Activated T-helper 9 cell treated with anti-CD3 and anti-CD28 coated beads, Interleukin-2, amount 50 U/mL, for 16 hours (primary cell): Measurements from ENCODE around the gene REXO1.
A peak's percentile ranks its signal among the peaks of the same experiment; 100 is the strongest.

Experiments
- DNase-seq: peaks from one replicate; pipeline ENCODE4 v3.0.0-alpha.2; 2020; ENCODE audit warnings: low read depth

Gene REXO1

DNA sequence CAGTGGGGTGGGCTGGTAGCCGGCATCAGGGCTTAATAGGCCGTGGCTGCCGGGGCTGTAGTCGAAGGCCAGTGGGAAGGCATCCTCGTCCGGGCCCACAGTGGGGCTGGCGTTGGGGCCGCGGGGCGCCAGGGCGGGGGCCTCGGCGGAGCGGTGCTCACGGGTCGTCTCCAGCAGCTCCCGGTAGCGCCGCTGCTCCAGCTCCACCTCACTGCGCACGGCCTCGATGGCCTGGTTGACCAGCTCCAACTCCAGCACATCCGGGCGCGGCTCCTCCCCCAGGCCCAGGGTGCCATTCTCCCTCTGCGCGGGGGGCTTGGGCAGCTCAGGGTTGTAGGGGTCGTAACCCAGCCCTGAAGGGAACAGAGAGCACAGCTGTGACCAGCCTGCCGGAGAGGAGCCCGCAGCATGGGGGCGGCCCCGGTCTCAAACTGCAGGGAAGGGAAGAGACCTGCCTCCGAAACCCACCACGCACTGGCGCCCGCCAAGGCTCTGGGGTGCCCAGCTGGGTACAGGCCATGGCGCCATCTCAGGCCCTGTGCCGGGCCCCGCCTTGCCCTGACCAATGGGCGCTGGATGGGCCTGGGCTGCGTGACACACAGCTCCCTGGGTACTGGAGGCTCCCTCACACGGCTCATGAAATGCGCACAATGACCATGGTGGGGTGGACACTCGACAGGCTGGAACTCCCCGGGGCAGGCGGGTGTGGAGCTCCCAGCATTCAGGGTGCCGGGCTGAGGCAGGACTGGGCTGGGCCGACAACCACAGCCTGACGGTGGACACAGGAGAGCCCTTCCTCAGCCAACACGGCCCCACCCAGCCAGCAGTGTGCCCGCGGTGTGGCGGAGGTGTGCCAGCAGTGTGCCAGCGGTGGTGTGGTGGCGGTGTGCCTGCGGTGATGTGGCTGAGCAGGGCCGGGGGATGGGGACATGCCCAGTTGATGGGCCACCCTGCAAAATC, 19.7 kb downstream of the REXO1 start:
- DNase-seq, result no peak

DNA sequence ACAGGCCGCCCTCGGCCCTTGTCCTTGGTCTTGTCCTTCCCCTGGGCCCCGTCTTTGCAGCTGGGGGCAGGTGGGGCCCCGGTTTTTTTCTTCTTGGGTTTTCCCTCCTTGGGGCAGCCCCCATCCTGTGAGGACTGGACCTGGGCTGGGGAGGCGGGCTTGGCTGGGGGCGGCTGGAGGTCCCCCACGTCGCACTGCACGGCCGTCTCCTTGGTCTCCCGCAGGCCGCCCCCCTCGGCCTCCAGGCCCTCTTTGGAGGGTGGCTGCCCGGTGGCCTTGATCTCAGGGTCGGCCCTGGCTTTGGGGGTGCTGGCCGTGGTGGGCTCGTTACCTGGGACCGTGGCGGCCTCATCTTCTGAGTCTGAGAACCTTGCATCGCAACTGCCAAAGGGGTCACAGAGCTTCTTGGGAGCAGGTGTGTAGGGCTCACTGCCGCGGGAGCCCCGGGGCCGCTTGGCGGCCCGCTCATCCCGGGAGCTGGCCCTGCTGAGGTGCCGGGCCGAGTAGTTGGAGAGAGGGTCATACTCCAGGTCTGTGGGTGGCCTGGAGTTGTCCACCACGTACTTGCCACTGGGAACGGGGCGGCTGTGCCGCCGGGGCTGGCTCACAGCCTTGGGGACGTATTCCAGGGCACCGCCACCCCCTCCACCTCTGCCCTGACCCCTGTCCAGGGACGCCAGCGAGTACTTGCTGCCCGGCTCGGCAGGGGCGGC, 20.6 kb downstream of the REXO1 start:
- DNase-seq, result no peak

DNA sequence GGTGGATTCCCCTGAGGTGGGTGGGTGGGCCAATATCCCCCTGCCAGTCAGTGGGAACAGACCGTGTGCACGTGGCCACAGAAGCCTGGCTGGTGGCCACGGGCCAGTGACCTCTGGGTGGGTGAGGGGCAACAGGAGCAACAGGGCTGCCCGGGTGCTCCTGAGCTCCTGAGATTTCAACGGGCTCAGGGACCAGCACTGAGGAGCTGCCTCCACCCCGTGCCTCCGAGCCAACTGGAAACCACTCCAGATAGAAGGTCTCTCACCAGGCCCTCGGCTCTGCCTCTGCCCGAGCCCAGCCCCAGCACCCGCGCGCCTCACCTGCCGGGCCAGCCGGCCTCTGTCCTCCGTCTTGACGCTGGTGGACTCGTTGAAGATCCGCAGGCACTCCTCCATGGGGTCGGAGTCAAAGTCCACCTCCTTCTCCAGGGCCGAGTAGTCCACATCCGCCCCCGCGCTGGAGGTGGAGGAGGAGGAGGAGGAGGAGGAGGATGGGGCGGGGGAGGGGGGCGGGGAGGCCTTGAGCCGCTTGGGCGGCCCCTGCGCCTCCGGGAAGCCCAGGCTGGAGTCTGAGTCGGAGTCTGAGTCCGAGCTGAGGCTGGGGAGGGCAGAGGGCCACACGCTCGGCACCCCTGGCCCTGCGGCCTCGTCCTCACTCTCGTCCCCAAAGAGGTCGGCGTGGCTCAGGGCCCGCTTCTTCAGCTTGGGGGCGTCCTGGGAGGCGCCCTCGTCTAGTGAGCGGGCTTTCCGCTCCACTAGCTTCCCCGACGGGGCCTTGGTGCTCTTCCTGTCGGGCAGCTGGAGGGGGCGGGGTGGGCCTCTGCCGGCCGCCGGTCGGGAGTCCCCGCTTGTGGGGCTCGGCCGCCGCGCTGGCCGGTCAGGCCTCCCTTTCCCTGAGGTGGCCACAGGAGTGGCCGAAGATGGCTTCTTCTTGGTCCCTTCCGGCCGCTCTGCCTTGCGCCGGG, 21.4 kb downstream of the REXO1 start:
- DNase-seq, result no peak

DNA sequence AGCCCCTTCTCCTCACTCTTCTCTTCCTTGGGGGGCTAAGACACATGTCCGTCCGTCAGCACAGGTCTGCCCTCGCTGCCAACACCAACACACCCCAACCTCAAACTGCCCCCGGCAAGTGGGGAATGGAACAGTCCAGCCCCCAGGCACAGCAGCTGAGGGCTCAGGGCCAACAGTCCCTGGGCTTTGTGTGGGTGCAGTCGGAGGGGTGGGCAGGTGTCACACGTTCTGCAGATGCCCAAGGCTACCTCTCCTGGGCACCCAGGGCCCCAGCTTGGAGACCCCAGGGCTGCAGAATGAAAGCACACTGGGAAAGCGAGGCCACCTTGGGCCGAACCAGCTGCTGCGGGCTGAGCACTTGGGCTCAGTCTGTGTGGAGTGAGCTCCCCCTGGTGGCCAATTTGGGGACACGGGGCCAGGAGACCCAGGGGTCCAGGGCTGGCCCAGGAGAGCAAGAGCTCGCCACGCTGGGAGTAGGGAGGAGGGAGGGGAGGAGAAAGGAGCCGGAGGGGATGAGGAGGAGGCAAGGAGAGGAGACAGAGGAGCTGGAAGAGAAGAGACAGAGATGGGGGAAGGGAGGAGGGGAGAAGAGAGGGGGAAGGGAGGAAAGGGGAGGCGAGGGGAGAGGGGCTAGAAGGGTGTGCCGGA, 22.2 kb downstream of the REXO1 start:
- DNase-seq, result peak; percentile 67

DNA sequence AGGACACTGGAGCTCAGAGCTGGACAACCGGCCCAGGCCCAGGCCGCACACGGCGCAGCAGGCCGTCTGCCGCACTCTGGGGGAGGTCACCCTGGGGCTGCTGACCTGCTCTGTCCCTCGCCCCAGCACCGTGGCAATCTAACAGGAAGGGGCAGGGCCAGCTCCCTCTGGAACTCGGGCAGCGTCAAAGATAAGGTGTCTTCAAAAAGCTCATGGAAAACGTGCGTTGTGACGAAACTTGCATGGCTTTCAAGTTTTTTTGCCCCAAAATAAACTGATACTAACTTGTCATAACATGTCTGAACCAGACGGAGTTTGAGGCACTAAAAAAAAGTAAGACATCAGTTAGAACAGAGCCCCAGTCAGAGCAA, 24.0 kb downstream of the REXO1 start:
- no peak for DNase-seq

DNA sequence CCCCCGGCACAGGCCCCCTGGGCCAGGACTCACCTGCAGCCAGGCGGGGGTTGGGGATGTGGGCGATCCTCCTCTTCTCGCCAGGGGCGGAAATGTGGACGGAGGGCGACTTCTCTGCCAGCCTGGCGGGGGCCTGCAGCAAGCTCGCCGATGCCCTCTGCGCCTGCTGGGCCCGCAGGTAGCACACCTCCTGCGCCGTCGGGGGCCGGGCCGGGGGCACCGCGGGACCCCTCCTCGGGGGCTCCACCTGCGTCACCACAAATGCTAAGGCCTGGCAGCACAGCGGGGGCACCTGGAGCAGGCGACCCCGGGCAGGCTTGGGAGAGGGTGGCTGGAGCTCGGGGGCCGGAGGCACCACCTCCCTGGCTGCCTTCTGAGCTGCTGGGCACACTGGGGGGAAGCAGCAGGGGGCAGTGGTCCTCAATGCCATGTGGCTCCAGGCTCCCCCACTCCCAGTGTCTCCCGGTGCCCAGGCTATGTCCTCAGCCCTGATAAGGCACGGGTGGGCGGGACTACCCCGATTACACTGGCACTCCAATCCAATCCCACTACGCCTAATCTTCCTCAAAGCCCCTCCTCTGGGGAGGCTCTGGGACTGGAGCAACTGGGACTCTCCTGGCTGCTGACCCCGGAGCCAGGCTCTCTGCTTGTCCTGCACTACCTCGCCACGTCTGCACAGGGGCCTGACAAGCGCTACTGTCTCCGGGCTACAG, 24.6 kb downstream of the REXO1 start:
- no peak for DNase-seq

DNA sequence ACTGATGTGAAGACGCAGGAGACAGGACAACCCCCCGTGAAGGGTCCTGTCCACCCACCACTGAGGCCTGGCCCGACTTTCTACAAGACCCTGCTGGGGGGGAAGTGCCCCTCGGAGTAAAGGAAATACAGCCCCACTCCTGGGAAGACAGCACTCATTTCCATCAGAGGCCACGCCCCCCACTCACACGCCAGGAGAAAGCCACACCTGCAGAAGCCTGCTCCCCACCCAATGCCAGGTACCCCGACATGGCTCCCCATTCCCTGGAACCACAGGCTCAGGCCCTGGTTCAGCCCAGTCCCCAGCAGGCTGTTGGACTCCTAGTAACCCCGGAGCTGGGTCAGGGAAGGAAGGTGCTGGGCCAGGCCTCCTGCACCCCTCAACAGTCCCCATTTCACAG, 25.3 kb downstream of the REXO1 start:
- DNase-seq, result no peak

DNA sequence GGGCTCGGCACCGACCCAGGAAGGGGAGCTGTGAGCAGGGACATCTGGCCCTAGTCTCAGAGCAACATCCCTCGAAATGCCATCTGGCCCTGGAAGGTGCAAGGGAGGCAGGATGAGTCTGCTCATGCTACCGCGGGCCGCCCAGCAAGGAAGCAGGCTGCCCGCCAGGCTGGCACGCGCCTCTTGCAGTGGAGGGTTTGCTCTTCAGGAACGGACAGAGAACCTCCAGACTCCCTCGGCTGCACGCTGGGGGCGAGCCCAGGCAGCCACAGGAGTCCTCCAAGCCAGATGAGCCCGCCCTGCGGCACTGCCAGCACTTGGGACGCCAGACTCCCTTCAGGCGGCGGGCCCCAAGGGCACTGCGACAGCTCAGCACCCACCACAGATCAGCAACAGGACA, 26.1 kb downstream of the REXO1 start:
- DNase-seq, result no peak

DNA sequence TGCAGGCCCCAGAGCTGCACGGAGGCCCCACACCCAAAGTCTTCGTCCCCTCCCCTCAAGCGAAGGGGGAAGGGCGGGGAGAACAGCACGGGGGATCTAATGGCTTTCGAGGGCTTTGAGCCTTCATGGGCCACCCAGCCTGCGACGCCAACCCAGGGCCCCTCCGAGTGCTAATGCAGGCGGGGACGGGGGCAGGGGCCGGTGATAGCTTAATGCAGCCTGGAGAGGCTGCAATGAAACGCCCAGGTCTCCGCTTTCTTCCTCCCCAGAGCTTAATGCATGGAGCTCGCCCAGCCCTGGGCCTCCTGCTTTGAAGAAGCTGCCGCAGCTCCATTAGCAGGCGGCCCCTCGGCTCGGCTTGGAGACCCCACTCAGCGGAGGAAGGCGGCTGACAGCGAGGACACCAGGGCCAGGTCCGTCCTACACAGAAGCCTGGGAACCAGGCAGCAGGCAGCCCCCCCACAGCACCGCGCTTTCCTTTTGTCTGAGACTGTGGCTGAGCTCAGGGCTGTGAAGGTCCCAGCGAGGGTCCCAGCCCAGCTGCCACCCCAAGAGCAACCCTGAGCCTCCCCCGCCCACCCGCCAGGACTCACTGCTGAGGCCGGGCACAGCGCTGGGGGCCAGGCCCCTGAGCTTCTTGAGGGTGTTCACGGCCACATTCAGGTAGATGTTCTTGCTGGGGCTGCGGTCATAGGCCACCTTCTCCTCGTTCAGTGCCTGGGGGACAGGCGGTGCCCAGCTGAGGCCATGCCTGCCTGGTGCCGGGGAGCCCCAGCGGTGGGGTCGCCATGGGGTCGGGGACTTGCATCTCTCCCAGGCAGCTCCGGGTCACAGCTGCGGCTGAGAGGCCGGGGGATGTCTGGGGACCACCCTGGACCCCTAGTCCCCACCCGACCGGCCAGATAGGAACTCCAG, 28.7 kb downstream of the REXO1 start:
- no peak for DNase-seq

DNA sequence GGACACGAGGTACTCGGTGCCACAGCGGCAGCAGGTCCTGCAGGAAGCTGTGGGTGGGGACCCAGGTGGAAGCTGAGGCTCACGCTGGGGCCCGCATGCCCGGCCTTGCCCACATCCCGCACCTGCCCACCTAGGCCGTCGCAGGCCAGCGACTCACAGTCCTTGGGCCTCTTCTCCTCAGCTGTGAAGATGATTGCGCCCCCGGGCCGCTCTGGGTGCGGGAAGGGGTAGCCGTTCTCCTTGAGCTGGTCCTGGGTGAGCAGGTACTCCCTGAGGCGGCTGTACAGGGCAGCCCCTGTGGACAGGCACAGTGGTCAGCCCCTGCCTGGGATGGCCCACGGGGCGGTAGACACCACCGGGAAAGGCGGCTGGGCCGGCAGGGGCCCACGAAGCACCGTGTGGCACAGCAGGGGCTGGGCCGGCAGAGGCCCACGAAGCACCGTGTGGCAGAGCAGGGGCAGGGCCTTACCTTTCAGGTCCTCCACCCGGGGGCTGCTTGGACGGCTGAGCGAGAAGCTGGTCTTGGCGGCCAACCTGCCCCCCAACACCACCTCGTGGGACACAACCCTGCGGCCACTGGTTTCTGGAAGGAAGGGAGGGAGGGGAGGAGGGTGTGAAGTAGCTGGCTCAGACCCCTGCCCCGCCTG, 29.6 kb downstream of the REXO1 start:
- DNase-seq, result no peak

DNA sequence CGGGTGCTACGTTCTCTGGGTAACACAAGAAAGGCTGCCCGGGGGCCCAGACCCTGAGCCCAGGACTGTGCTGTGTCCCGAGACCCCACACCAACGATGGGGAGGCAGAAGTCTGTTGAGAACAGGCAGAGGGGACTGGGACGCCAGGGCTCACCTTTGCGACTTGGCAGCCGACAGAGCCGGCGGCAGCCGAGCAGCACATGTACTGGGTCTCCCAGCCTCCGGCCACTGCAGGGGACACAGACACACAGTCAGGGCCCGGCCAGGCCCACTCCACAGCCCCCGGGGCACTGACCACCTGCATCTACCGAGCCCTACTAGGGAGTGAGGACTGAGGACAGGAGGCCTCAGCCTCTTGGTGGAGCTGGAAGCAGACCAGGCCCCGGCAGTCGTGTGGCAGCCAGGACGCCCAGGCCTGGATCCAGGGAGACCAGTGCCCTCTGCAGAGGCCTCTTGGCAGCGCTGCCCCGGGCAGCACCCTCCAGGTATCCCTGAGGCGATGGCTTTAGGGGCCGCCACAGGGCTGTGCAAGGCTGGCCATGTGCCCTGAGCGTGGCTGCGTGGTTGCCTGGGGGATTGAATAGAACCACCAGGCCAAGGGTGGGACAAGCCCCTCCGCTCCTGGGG, 30.6 kb downstream of the REXO1 start:
- DNase-seq, result no peak

DNA sequence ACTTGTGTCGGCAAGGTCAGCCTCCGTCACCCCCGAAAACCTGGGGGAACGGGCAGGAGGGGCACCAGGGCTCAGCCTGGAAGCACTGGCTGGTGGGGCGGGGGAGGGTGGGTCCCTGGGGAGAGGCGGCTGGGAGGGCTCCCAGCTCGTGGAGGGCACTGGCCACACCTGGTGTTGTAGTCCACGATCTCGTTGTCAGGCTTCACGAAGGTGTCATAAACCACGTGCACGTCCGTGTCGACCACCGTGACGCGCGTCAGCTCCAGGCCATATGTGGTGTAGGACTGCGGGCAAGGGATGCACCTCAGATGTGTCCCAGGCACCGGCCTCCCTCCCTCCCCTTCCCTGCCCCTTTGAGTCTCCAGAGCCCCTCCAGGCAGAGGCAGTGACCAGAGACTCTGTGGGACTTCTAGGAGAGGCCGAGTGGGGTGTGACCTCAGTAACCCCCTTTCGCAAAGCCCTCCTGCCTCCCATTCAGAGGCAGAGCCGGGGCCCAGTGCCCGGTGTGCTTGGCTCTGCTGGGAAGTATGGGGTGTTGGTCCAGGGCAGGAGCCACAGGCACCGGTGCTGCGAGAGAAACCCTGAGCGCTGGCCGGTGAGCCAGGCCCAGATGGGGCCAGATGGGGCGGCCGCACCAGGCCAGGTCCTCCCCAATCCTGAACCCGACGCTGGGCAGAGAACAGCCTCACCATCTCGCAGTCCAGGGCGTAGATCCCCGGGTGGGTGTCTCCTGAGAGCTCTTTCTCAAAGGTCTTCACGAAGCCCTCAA, 31.6 kb downstream of the REXO1 start:
- DNase-seq, result no peak

DNA sequence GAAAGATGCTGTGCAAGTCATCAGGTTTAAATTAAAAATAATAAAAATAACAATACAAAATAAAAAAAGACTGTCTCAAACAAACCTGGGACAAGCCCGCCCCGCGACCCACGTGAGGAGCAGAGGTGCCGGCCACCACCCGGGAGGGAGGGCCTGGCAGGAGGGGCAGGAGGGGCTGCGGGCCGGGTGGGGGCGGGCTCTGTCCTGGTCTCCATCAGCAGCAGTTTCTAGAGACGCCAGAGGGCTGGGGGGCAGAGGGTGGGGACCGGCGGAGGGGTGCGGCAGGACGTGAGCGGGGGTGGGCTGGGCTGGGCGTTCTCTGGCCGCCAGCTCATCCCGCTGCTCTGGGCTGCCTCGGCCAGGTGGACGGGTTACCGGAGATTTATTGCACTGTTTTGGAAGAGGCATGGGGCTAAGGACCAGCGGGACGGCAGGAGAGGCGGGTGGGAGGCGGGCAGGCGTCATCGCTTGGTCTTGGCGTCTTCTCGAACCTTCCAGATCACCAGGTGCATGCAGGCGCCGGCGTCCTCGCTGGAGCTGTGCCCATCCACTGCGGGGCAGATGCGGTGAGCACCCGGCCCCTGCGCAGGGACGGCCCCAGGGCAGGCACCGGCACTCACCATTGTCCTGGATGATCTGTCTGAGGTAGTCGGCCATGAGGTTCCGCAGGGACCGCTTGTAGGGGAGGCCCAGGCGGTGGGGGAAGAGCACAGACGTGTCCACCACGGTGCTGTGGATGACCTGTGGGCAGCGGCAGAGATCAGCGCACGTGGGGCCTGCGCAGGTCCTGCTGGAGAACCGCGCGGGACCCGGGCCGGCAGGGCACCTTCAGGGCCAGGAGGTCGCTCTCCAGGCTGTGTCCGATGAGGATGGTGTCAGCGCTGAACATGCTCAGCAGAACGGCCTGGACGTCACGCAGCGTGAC, 32.4 kb downstream of the REXO1 start:
- DNase-seq, result no peak

DNA sequence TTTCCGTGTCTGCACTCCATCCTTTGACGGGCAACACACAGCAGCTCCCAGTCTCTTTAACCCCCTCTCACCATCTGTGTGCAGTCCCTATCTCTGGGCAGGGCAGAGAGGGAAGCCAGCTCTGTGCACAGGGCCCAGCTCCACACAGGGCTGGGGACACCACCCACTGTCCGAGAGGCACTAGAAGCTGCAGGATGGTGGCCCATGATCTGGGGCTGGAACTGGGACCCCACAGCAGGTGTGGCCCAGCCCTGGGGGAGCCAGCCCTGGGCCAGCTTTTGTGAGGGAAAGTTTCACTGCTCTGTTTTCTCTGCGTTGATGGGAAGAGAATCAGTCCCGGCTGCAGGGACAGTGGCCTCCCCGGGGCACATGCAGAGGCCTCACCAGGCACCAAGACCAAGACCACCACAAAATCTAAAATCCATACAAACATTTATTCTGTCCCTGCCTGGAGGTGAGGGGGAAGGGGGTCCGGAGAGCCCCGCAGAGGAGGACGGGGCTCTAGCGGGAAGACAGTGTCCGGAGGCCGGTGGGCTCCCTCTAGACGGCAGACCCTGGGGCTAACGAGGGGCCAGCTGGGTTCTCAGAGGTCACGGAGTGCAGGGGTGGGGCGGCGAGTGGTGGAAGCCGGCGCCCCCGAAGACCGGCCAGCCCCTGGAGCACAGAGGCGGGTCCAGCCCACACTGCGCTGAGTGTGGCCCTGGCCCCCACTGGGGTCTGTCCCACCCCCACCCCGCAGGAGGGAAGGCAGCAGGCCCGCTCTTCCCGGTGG, 33.3 kb downstream of the REXO1 start:
- DNase-seq, result no peak

DNA sequence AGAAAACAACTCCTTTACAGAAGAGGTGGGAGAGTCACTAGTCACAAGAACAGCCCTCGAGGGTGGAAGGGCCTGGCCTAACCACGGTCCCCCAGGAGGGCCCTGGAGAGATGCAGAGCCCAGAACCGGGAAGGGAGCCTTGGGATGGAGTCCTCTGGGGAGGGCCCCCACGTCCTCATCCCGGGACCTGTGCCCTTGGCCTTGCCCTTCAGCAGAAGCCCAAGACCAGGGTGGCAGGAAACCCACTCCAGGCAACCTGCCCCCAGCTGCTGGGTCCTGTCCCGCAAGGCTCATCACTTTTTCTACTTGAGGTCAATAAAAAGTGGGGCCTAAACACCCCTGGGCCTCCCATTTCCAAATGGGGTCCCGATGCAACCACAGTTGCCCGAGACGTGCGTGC, 33.9 kb downstream of the REXO1 start:
- DNase-seq, result no peak
